Measurements from ENCODE around the gene LYRM2.
A peak's percentile ranks its signal among the peaks of the same experiment; 100 is the strongest.
"Not testable (repeated sequence)": the region's sequence is repeated elsewhere in the genome, so short reads cannot be mapped to it uniquely, and the experiment has no call there.

Gene LYRM2

DNA sequence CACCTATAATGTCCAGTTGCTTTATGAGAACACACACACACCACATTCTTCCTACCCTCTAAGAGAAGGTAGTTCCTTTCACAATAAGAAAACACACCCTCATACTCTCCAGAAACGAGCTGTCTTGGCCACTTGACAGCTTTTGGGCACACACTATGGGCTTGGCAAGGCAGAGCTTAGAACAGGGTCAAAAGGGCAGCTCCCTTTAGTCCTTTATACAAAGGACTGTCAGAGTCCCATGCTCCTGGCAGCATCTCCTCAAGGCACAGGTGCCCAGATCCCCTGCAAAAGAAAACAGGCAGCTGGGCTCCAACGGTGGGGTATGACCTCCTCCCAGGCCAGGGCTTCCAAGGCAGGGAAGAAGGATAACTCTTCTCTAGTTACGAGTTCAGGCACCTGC is 4.9 kb upstream of the LYRM2 start:
- no peak for DNase-seq

DNA sequence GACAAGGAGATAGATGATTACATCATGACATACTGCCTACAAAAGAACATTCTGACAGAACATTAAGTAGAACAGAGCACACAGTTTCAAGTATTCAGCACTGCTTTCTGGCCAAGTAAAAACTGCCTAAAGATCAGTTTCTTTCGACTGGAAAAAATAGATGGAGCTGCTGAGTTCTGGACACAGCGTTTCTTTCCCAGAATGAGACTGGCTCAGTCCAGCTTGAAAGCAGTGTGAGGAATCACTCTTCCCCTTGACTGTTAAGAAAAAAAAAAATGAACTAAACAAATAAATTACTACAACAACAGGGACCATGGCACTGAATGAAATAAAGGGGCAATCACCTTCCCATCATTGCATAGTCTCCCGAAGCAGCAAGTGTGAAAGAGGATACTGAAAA is 4.4 kb upstream of the LYRM2 start:
- no peak for DNase-seq

DNA sequence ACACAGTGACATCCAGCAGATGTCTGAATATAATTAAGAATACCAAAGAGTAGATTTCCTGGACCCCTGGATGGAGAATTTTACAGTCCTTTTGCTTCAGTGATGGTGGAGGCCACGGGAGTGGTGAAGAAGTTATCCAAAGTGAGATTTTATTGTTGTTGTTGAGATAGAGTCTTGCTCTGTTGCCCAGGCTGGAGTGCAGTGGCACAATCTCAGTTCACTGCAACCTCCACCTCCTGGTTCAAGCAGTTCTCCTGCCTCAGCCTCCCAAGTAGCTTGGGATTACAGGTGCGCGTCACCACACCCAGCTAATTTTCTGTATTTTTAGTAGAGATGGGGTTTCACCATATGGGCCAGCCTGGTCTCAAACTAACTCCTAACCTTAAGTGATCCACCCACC is 3.0 kb upstream of the LYRM2 start:
- DNase-seq: not testable (repeated sequence)

DNA sequence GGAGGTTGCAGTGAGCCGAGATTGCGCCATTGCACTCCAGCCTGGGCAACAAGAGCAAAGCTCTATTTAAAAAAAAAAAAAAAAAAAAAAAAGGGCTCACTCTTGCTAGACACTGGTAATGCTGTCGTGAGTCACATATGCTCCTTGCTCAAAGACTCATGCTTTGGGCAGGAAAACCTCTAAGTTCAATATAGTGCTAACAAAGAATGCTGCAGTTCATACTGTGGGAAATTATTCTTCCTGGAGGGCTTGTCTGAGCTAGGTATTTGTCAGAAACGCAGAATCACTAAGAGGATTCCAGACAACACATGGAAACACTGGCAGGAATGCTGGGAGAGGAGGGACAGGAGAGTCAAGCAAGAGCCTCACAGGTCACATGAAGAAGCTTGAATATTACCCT is 2.3 kb upstream of the LYRM2 start:
- no peak for DNase-seq

DNA sequence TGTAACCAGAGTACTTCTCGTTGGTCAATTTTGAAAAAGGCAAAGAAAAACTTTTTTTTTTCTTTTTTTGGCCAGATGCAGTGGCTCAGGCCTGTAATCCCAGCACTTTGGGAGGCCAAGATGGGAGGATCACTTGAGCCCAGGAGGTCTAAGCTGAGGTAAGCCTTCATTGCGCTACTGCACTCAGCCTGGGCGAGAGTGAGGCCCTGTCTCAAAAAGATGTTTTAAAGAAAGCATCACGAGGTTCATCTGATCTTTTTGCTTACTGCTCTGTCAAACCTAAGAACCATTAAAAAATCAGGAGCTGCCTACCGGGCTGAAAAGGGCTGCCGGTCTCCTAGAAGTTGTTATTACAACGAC is 607 bp downstream of the LYRM2 start:
- no peak for DNase-seq

DNA sequence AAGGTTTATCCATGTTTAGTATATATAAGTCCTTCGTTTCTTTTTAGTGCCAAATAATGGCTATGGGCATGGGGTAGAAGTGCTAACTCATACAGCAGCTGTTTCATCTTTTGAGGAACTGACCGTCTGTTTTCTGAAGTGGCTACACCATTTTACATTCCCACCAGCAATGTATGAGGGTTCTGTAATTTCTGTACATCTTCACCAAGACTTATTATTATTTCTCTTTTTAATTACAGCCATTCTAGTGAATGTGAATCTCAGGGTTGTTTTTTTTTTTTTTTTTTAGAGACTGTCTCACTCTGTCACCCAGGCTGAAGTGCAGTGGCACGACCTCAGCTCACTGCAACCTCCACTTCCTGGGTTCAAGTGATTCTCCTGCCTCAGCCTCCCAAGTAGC is 2.1 kb downstream of the LYRM2 start:
- DNase-seq: not testable (repeated sequence)

DNA sequence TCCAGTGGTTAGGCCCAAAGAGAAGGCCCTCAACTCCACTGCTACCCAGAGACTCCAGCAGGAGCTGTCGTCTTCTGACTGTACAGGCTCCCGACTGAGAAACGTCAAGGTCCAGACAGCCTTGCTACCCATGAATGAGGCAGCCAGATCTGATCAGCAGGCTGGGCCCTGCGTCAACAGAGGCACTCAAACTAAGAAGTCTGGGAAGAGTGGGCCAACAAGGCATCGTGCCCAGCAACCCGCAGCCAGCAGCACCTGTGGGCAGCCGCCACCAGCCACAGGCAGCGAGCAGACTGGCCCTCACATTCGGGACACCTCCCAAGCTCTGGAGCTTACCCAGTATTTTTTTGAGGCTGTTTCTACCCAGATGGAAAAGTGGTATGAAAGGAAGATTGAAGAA is 8.1 kb downstream of the LYRM2 start:
- no peak for DNase-seq

DNA sequence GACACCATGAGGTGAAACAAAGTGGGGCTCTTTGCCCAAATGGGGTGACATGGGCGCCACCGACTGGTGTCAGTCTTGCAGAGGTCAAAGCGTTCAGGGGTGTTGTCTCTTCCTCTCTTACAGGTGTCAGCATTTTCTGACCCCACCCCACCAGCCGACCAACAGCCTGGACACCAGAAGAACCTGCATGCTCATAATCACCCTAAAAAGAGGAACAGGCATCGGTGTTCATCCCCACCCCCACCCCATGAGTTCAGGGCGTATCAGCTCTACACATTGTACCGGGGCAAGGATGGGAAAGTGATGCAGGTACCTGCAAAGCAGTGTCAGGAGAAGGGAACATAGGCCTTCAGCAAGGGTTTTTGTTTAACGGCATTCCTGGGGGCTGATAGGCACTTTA is 14.8 kb downstream of the LYRM2 start:
- no peak for DNase-seq

DNA sequence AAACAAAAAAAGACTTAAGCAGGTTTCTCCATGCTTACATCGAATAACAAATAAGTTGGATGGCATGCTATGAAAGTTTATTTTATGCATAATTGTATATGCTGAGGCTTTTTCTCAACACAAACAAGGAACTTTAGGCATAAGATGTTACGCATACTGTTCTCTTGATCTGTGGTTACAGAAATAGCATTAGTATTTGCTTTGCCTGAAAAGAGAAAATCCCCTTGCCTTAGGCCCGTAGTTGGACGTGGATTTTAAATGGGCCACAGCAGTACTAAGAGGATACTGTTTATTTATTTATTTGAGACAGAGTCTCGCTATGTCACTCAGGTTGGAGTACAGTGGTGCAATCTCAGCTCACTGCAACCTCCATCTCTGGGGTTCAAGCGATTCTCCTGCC is 19.0 kb downstream of the LYRM2 start:
- DNase-seq: no peak

DNA sequence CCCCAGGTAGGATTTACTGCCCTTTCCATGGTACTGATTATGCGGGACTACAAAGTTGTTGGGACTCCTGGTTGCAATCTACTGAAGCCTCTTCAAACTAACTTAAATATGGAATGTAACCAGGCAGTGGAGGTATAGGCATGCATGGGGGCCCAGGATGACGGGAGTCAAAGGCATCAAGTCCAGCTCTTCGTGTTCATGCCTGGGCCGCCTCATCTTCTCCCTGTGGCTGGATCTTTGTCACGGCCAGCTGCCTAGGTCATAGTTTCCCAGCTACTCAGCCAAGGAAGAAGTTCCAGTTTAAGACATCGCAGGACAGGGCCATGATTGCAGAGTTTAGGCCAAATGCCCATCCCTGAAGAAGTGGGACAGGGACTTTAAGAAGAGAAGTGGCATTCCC is 20.5 kb downstream of the LYRM2 start:
- DNase-seq: no peak

DNA sequence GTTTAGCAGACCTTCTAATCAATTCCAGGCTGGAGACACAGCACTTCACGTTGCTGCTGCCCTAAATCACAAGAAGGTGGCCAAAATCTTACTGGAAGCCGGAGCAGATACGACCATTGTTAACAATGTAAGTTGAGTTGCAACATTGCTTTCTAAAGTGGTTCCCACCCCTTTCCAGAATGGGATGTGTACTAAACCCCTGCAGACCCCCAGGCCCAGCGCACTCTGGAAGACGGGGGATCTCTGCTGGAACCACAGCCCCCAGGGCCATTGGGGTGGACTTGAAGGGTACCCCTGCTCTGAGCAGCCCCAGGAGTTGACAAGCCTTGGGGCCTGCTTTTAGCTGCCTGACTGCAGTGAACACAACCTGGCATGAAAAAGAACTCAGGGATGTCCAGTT is 22.0 kb downstream of the LYRM2 start:
- DNase-seq: no peak

DNA sequence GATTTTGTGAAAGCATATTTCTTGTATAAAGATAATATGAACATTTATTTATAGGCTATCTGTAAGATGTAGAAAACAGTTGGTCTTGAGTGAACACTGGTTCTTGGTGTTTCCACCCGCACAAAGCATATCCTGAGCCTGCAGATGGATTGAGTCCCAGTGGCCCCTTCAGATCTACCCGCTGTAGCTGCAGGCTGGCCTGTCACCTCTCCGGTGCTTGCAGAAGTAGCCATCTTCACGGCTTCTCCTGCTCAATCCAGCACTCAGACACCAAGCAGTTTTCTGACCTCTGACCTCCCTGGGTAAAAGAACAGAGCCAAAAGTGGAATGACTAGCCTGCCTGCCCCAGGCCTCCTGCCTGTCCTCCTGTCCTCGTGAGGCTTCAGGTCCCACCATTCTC is 22.7 kb downstream of the LYRM2 start:
- DNase-seq: no peak

DNA sequence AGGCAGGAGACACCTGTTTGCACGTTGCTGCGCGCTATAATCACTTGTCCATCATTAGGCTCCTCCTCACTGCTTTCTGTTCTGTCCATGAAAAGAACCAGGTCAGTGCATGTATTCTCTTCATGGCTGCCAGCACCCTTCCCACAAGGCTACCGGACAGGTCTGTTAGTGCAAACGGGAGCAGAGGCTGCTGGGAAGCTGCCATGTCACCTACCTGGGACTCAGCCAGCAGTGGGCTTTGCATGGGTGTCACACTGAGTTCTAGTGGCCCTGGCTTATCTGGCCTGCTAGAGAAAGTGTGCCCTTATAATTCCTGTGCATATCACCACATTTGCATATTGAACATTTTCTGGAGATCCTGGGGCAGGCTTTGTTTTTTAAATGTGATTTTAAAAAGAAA is 24.8 kb downstream of the LYRM2 start:
- no peak for DNase-seq

DNA sequence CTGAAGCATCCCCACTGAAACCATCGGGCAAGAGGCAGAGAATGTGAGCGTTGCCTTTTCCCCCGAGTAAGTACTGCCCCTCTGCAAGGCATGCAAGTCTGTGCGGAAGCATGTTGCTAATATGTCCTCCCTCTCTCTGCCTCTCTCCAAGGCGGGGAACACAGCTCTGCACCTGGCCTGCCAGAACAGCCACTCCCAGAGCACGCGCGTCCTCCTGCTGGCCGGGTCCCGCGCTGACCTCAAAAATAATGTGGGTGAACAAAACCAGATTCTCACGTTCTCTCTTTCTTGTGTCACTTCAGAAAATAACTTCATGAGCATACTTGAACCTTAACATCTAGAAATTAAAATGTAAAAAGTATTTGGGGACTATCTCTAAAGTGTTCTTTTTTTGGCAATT is 26.4 kb downstream of the LYRM2 start:
- no peak for DNase-seq

DNA sequence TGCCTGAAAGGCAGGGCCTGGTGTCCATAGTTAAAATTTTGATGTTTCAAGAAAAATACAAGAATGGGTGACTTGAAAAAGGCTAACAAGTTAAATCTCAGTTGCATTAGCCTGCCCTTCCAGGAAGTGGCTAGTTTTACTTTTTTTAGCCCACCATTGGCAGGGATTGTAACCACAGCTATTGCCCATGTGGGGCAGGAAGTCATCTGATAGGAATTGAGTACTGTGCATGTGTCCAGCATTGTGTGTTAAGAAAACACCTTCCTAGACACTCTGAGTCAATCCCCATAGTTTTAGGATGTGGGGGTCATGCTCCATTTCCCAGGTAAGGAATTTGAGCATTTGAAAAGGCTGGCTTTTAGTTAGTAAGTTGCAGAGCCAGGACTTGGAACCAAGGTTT is 26.9 kb downstream of the LYRM2 start:
- no peak for DNase-seq

DNA sequence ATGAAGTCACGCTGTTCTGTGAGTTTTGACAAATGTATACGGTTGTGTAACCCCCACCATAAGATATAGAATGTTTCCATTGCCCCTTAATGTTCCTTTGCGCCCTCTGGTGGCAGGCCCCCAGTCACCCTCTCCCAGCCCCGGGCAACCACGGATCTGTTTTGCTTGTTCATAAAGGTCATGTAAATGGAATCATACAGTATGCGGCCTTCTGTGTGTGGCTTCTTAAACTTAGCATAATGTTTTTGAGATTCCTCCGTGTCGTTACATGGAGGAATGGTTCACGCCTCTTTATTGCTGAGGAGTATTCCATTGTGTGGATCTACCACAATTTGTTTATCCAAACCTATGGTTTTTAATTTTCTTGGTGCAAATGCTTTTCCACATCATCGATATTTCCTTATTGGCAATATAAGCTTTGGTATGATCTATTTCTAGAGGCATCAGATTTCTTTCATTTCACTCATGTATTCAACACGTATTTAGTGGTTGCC is 28.4 kb downstream of the LYRM2 start:
- DNase-seq: peak; percentile 77

DNA sequence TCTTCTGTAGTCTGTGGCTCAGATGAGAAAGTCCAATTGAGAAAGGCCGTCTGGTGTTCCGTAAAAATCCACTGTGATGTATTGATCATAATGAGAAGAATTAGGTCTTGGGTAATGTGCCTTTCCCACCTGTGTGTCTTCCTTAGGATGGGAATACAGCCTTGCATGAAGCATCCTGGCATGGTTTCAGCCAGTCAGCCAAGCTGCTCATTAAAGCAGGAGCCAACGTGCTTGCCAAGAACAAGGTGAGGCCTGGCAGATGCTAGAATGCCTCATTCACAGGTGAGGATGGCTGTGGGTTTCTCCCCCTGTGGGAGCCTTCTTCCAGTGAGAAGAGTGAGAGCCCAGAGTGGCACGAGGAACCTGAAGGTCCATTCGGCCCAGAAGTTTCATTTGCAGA is 32.7 kb downstream of the LYRM2 start:
- DNase-seq: no peak

DNA sequence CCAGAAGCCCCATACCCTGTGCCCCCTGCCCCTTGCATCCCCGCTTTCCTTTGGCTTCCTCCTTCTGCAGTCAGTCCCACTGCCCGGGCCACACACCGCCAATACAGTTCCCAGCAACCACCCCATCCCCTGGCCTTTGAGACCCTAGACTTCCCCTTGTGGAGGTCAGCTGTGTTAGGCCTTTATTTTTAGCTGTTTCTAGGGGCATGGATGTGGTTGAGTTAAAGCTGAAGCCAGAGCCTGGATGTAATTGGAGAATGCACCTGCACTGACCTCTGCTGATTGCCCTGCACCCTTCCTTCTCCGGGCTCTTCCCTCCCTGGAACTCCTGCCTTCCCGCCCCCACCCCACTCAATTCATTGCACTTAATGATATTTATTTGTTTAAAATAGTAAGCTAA is 33.9 kb downstream of the LYRM2 start:
- no peak for DNase-seq

DNA sequence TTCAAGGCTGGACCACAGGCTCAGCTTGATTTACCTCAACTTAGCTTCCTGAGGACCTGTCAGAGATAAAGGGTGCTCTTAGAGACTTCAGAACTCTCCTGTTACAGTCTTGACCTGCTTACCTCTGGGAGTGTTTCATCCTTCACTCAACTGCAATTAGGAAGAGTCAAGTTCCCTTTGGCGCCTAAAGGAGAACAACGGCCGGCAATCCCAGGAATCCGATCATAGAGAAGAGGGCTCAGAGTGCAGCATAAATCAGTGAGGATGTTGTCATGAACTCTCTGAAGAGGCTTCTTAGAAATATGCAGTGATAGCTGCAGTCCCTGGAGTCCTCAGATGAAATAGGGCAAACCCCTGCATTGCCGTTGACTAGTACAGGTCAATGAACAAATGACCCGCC is 36.4 kb downstream of the LYRM2 start:
- DNase-seq: no peak

DNA sequence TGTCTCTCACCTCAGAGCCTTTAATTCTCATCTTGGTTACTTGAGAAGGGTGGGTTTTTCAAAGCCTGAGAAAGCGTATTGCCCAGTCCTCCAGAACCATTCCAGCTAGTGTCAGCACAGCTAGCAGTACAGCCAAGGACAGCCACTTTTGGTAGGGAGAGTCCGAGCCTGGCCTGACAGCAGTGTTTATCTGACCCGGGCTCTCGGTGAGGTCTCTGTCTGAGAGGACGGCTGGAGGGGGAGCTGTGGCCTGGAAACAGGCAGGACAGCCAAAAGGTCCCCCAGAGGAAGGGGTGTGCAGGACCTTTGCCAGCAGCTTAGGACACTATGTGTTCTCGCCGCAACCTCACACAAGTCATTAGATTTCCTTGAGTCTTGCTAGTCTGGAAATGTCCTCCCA is 38.8 kb downstream of the LYRM2 start:
- DNase-seq: no peak

DNA sequence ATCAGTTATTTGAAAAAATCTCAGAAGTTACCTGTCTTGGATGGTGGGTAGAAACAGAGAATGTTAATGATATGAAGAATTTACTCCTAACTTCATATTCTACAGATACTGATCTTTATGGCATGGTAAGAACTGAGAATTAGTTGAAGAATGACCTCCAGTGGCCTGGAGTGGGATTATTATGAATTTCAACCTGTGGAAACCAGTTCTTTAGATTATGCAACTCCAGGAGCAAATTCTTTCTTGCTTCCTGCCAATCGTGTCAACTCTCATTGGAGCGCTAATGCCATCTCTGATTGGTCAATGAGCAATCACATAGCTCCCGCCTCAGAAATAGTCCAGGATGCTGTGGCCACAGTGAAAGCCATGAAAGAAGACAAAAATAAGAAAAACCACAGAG is 40.6 kb downstream of the LYRM2 start:
- DNase-seq: no peak

DNA sequence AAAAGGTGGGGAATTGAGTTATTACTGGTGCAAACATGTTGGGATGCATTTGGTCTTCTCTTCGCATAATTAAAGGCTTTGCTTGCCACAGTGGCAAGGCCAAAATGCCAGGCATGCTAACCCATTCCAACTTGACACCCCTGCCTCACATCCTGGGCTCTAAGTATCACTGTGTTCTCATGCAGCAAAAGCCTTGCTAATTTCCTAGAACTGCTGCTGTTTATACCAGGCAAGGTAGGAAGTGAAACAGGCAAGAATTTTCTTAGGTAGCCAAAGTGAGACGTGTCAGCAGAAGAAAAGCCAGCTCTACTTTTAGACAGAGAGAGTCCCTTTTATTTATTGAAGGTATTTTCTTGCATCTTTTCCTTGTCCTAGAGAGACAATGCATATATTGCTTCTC is 41.2 kb downstream of the LYRM2 start:
- no peak for DNase-seq

DNA sequence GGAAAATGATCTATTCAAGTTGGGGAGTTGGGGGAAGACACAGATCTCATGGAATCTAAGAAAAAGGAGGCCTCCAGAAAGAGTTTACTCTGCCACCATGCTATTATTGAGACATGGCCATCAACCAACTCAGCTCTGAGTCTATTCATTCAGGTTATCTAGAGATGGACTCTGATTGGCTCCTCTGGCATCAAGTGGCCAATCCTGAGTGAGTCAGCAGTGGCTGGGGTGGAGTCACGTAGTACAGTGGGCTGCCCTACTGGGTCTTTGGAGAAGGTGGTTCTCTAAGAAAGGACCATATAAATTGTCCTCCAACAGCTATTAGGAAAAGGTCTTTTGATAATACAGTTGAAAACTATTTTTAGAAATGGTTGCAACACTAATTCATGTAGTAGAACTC is 42.1 kb downstream of the LYRM2 start:
- DNase-seq: no peak

DNA sequence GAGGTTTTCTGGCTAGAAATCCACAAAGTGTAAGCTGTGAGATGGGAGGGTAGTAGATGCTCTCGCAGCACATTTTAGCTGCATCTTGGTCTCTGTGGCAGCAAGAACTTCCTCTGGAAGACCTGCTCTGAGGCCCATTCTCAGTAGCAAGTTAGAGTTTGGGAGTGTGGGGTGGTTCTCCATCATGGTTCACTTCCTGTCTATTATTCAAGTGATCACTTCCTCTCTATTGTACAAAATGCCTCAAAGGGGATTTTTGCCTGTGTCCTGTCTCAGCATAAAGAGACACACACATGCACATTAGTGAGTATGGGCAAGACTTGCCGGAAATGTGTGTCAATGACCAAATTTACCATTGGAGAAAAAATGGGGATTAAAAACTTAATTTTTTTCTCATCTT is 42.5 kb downstream of the LYRM2 start:
- DNase-seq: no peak

DNA sequence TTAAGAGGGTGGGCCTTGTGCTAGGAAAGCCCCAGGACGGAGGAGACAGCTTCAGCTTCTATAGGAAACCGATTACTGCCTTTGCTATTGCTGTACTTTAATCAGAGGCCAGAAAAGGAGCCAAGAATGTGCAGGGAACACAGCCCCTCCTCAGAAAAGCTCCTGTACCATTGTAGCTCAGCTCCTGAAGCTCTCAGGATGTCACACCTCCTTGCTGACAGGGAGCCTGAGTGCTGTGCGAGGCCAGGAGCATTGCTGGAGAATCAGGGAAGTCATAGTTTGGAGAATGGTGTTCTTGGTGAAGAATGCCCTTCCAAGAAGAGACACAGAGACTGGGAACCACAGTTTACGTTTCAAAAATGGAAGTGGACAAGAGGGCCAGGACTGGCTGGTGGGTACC is 46.8 kb downstream of the LYRM2 start:
- DNase-seq: no peak

DNA sequence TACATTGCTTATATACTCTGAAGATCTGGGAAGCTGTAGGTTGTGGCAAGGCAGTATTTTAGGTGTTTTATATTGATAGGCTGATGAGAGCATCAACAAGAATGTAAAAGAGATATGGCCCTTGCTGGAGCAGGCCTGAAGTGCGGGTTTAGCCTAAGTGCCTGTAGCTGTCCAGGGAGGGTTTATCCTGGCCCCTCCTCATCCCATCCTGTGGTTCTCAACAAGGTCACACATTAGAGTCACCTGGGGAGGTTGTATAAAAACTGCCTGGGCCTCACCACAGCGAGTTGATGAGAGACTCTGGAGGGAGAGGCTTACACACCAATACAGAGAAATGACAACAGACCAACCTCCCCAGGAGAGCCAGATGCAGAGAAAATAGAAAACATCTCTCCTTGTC is 48.4 kb downstream of the LYRM2 start:
- no peak for DNase-seq

Data from activated T-cell treated with anti-CD3 and anti-CD28 coated beads for 4 hours (primary cell).